PC-9 (cell line): ENCODE results near the gene LAMC1.

Source experiments
- CTCF ChIP-seq: fragments of 200-600 bp; sonication (generic); conservative IDR thresholded peaks from 2 replicates; pipeline ENCODE4 v1.6.1; 2017; ENCODE audit warnings: mixed run types, antibody characterized with exemption, mild to moderate bottlenecking, moderate library complexity
- EZH2 ChIP-seq: fragments of 200-600 bp; sonication (generic); IDR thresholded peaks from 2 replicates; pipeline ENCODE4 v1.8.0; 2017; ENCODE audit warnings: antibody characterized with exemption, low read depth

GRCh38 chr1:183173828-183174227 is 150.6 kb downstream of the LAMC1 start:
- TF ChIP-seq CTCF, result no peak
- no peak for TF ChIP-seq EZH2
